CD4-positive, alpha-beta T cell treated with Interleukin-15 for 4 hours (primary cell): ENCODE data around the gene CNST.
A peak's percentile ranks its signal among the peaks of the same experiment; 100 is the strongest.
"Not testable (repeated sequence)": the region's sequence is repeated elsewhere in the genome, so short reads cannot be mapped to it uniquely, and the experiment has no call there.

Experiments
- DNase-seq: peaks from one replicate; pipeline ENCODE4 v3.0.0-alpha.2; 2020; ENCODE audit warnings: low spot score

The CNST gene

GRCh38 chr1:246558041-246558440 lies 8.2 kb upstream of the CNST start:
- no peak for DNase-seq

- DNase-seq = no peak
These were observed 6.9 kb upstream of the CNST start for GRCh38 chr1:246559310-246559709.

GRCh38 chr1:246560833-246561232 lies 5.4 kb upstream of the CNST start:
- DNase-seq = not testable (repeated sequence)

DNA sequence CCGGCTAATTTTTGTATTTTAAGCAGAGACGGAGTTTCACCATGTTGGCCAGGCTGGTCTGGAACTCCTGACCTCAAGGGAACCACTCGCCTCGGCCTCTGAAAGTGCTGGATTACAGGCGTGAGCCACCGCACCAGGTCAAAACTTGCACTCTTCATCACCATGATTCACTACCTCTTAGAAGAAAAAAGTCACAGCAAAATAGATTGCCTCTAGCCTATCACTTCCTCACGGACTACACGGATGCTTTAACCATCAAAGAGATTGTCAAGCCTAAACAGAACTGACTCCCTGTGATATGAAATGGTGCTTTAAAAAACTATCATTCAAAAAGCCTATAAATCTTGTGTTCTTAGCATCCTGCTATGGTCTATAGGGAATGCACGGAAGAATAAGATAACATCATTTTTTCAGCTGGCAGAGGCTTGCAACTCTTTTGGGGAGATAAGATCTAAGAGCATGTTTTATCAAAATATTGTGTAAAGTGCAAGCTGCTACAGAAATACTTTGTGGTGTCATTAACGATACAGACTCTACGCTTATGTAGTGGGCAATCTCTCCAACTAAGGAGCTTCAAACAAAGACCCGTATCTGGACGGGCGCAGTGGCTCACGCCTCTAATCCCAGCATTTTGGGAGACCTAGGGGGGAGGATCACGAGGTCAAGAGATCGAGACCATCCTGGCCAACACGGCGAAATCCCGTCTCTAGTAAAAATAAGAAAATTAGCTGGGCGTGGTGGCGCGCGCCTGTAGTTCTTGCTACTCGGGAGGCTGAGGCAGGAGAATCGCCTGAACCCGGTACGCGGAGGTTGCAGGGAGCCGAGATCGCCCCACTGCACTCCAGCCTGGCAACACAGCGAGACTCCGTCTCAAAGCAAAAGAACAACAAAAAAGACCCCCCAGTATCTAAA lies 1.2 kb upstream of the CNST start:
- no peak for DNase-seq

DNA sequence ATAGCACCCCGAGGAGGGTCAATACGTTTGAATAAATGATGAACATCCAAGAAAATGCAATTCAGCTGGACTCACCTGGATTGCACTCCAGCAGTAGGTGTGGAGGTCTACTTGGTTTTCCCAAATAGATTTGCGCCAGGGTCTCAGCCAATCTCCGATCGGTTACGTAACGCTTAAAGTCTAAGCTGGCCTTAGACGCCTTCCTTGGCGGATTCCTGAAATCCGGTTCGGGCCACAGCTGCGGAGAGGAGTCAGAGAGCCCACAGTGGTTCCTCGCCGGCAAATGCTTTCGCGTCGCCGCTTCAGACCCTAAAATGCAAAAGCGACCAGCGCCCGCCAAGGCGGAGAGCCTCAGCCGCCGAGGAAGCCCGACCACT lies 517 bp upstream of the CNST start:
- DNase-seq = no peak

- DNase-seq = peak; percentile 25
These were observed 773 bp downstream of the CNST start for GRCh38 chr1:246566813-246567645.

DNA sequence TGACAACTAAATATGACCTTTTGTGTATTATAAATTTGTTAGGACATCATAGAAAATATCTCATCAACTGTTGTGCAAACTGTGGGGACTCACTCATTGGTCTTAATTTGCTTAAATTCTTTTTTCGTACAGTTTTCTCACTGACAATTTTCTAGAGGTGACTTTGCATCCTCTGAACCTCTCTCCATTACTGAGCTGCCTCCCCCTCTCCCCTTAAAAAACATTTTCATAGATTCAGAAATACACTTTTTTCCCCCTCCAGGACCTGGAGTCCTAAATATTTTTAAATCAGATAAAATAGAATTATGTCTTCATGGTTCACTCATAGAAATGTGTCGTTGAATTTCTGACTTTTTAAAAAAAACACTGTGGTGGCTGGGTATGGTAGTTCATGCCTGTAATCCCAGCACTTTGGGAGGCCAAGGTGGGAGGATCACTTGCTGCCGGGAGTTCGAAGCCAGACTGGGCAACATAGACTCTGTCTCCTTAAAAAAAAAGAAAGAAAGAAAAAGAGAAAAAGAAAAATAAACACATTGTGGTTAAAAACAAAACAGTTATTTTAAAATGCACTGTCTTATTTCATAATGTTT lies 1.5 kb downstream of the CNST start:
- no peak for DNase-seq

GRCh38 chr1:246569248-246570238 lies 3.3 kb downstream of the CNST start:
- DNase-seq = peak; percentile 59

- DNase-seq = peak; percentile 25
These were observed 5.1 kb downstream of the CNST start for GRCh38 chr1:246571309-246571708.

DNA sequence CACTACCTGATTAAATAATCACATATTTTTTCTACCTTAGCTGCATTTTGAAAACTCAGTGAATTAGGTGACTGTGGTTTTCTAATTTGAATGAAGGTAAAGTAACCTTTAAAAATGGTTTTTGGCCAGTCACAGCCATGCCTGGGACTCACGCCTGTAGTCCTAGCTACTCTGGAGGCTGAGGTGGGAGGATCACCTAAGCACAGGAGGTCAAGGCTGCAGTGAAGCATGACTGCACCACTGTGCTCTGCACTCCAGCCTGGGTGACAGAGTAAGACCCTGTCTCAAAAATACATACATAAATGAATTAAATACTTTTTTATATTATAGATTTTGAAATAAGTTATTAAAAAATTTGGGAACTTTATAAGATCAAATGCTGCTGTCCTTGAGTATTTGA lies 5.7 kb downstream of the CNST start:
- no peak for DNase-seq

GRCh38 chr1:246572785-246573184 lies 6.5 kb downstream of the CNST start:
- DNase-seq = no peak

GRCh38 chr1:246573491-246573890 lies 7.2 kb downstream of the CNST start:
- no peak for DNase-seq

DNA sequence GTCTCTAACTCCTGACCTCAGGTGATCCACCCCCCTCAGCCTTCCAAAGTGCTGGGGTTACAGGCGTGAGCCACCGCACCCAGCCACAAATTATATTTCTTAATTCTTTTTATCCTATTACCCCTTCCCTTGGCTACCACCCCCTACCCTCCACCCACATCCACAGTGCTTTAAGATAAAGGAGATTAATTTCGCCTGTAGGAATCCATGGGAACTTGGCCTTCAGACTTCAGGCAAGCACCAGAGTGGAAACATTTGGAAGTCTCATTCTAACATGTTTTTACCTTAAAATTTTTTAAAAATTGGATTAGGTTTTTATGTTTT lies 10.4 kb downstream of the CNST start:
- DNase-seq = no peak

GRCh38 chr1:246577082-246577719 lies 10.9 kb downstream of the CNST start:
- DNase-seq = no peak

DNA sequence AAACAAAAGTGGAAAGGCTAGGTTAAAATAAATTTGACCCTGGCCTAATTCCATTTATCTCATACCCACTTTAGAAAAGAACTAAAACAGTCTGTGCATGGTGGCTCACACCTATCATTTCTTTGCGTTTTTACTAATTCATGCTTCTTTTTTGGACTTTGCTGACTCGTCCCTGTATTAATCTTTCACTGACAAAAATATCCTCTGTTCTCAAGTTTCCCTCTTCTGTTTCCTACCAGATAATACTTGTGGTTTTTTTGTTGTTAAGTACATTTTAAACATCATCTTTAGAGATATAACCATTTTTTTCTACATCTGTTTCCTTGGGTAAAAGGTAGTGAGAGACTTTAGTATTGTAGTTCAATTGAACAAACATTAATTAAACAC lies 11.5 kb downstream of the CNST start:
- no peak for DNase-seq

GRCh38 chr1:246579818-246580217 lies 13.6 kb downstream of the CNST start:
- DNase-seq = no peak

- no peak for DNase-seq
These were observed 14.5 kb downstream of the CNST start for GRCh38 chr1:246580497-246581370.

DNA sequence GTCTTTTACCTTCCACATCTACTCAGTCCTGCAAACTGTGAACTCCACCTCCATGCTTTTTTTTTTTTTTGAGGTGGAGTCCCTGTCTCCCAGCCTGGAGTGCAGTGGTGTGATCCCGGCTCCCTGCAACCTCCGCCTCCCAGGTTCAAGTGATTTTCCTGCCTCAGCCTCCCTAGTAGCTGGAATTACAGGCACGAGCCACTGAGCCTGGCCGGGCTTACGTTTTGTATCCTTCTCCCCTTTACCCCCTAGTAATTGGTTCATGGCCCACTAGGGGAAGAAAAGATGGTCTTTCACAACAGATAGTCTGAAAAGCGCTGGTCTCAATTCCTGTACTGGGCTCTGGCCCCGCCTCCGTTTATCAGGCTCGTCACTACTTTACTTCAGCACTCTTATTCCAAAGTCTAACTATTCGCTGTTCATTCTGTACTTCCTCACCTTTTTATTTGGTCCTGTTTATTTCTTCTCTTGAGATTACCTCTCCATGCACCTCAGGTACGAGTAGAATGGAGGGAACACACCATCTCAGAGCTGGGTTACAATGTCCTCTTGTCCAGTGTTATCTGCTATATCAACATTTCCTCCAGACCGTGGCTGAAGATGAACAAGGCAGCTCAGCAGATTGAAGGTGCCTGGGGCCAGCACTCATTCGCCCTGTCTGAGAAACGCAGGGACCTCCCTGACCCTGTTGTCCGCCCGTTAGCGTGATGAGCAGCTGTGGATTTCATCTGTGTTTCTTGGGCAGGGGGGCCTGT lies 16.2 kb downstream of the CNST start:
- no peak for DNase-seq

DNA sequence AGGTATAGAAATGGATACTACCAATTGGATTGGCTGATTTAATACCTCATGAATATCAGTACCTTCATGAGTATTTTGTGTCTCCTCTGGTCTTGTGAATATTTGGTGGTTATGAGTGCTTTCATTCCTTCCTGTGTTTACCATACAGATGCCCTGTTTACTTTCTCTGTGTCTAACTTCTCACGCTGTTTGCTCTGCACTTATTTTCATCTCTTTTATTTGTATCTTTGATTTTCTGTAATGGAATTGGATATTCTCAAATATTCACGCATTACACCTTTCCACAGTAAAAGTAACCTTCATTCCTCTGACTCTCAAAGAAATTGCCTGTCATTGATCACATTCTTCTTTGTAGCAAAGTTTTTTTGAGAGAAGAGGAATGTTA lies 16.8 kb downstream of the CNST start:
- DNase-seq = no peak
